ENCODE results near the gene EIPR1.

GRCh38 chr2:3251946-3252345 lies 125.7 kb downstream of the EIPR1 start:
- TF ChIP-seq CTCF (IDR thresholded peaks at IDR 0.05; ENCODE audit: insufficient read depth, low read depth, low read length): no peak
- TF ChIP-seq EZH2 (IDR thresholded peaks at IDR 0.05; ENCODE audit: insufficient read depth, low read length): no peak
